GM19035 (cell line): Measurements from ENCODE around the gene TSPYL4.

Experiments used
- ATAC-seq: cut with Tn5 transposase; IDR thresholded peaks from one replicate; pipeline ENCODE4 v1.9.1; 2021; ENCODE audit not compliant: unreplicated experiment

The TSPYL4 gene

GRCh38 chr6:116229287-116229913 is 24.5 kb downstream of the TSPYL4 start:
- no peak for ATAC-seq

GRCh38 chr6:116223355-116223754 is 30.5 kb downstream of the TSPYL4 start:
- ATAC-seq, result no peak

- ATAC-seq, result no peak
These were observed 32.0 kb downstream of the TSPYL4 start for GRCh38 chr6:116221911-116222310.

- no peak for ATAC-seq
These were observed 32.8 kb downstream of the TSPYL4 start for GRCh38 chr6:116221067-116221466.

GRCh38 chr6:116218866-116219265 is 35.0 kb downstream of the TSPYL4 start:
- ATAC-seq, result no peak

GRCh38 chr6:116218172-116218633 is 35.7 kb downstream of the TSPYL4 start:
- ATAC-seq, result no peak

GRCh38 chr6:116217069-116217468 is 36.8 kb downstream of the TSPYL4 start:
- ATAC-seq, result no peak

- no peak for ATAC-seq
These were observed 38.5 kb downstream of the TSPYL4 start for GRCh38 chr6:116215414-116215813.

- no peak for ATAC-seq
These were observed 39.2 kb downstream of the TSPYL4 start for GRCh38 chr6:116214681-116215080.

- no peak for ATAC-seq
These were observed 43.0 kb downstream of the TSPYL4 start for GRCh38 chr6:116210750-116211425.

GRCh38 chr6:116210316-116210715 is 43.6 kb downstream of the TSPYL4 start:
- no peak for ATAC-seq

- no peak for ATAC-seq
These were observed 45.7 kb downstream of the TSPYL4 start for GRCh38 chr6:116208056-116208785.

- no peak for ATAC-seq
These were observed 47.5 kb downstream of the TSPYL4 start for GRCh38 chr6:116206231-116206903.

GRCh38 chr6:116205281-116205680 is 48.6 kb downstream of the TSPYL4 start:
- no peak for ATAC-seq

GRCh38 chr6:116201538-116201937 is 52.3 kb downstream of the TSPYL4 start:
- ATAC-seq, result no peak

- ATAC-seq, result no peak
These were observed 53.1 kb downstream of the TSPYL4 start for GRCh38 chr6:116200619-116201249.
